GM19240 (cell line): ENCODE results near the gene TEKT5.

ENCODE experiments used
- DNase-seq: peaks from one replicate; pipeline ENCODE4 v3.0.0; 2011; ENCODE audit warnings: low spot score; ENCODE audit not compliant: insufficient read length

Gene TEKT5

DNA sequence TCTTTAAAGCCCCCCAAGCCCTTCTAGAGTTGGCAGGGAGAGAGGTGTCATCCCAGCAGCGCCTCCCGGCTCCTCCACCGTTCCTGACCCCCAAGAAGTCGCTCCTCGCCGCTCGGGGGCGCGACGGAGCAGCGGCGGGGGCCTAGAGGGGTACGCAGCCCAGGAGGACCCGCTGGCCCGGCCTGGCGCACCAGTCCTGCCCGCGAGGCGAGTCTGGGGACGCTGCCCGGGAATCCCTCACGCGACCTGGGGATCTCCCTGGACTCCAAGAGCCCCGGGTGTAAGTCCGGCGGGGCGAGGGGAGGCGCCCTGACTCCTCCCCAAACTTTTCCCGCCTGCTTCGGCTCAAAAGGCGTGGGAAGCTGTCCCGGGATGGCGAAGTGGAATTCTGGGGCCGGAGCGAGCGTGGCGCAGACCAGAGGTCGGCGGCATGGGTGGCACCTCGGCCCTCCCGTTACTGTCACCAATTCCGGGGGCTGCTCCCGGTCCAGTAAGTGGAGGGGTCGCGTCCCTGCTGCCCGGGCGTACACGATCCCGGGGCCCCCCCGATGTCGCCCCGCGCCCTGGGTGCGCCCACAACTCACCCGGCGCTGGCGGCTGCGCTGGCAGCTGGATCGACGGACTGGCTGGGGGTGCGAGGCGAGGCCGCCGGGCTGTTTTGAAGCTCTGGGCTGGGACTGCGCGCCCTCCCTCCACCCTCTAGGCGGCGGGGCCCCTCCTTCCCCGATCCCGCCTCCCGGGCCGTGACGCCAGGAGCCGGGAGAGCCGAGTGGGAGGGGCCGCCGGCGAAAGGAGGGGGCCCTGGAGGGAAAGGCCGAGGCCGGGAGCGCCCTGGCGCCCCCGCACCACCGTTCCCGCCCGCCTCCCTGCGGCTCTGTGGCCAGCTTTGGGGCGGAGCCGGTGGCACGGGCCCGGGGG lies 114.5 kb downstream of the TEKT5 start, which contains the start of gene EMP2:
Gene EMP2 (minus strand): TSS at position 634 of the 918 bp plus-strand sequence. CDS start 32,981 bp downstream, outside the sequence.
- no peak for DNase-seq

DNA sequence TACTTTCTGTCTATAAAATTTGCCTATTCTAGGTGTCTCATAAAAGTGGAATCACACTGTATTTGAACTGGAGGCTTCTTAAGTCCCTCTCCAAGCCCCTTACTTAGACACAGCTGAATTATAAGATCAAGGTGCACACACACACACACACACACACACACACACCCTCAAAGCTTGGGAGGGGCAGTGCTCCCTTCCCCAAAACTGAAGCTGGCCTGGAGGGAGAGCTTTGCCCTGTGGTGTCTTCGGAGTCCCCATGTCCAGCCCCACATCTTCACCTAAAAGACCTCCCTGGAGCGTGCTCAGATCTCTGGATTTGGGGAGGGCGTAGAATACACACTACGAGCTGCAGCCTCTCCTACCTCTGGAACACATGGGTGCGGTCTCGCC lies 115.2 kb downstream of the TEKT5 start:
- no peak for DNase-seq

DNA sequence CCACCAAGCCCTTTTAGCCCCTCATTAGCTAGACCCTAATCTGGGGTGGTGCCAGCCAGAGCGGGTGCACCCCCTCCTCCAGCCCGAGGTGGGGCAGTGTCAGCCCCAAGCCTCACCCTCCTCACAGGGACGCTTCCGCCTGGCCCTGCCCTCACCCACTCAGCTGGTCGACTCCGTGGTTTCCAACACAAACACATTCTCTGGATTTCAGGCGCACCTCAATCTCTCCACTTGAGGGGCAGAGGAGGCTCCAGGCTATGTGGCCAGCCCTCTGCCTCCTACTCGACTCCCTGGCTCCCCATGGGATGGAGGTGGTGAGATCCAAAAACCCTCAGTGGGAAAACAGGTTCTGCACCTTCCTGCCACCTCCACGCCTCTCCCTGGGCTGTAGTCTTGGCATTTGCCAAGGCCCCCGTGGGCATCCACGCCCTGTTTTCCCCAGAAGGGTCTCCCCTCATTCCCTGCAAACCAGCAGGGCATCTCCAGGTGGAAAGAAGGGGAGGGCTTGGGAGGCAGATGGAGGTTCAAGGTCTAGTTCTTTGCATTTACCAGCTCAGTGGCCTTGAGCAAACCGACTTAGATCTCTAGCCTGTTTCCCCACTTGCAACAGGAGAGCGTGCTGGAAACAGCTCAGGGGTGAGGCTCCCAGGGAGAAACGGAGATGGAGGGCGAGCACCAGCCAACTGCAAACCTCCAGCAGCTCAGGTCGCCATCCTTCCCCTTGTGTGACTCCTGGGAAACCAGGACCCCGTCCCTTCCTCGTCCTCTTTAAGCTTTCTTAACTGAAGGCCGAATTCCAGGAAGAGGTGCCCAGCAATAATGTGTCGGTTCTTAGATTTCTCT lies 116.0 kb downstream of the TEKT5 start:
- DNase-seq: no peak
